AG09309 (cell line): ENCODE measurements around the gene KRTAP21-1.
"Not testable (repeated sequence)": the region's sequence is repeated elsewhere in the genome, so short reads cannot be mapped to it uniquely, and the experiment has no call there.

Experiments used
- DNase-seq: peaks from one replicate; pipeline ENCODE4 v3.0.0-alpha.2; 2010; ENCODE audit warnings: low read depth
- H3K4me3 ChIP-seq: 2 replicates; pipeline ENCODE4 v1.5.1; 2011; ENCODE audit warnings: mild to moderate bottlenecking, low read depth, low read length, moderate library complexity; ENCODE audit not compliant: control insufficient read depth
- CTCF ChIP-seq: IDR thresholded peaks from 2 replicates; pipeline ENCODE4 v1.5.1; 2011; ENCODE audit warnings: mild to moderate bottlenecking, low read depth, low read length, inconsistent platforms; ENCODE audit not compliant: insufficient read depth, control insufficient read depth; ENCODE audit errors: missing control alignments

KRTAP21-1 gene

GRCh38 chr21:30755328-30755727, at the start of gene KRTAP21-1:
TSS of gene KRTAP21-1 (minus strand) at chr21:30755428. CDS start at chr21:30755378, 50 bp downstream.
- not testable (repeated sequence) for DNase-seq, H3K4me3 ChIP-seq

- DNase-seq, result no peak
- TF ChIP-seq CTCF, result no peak
- H3K4me3 ChIP-seq, result no peak overlapping the region
These were observed 45.4 kb upstream of the KRTAP21-1 start for GRCh38 chr21:30800605-30801004.

- DNase-seq, result no peak
- H3K4me3 ChIP-seq, result no peak overlapping the region
- no peak for TF ChIP-seq CTCF
These were observed 38.5 kb upstream of the KRTAP21-1 start for GRCh38 chr21:30793581-30794314.

GRCh38 chr21:30779249-30779648, 24.0 kb upstream of the KRTAP21-1 start:
- no peak for DNase-seq
- no peak overlapping the region for H3K4me3 ChIP-seq
- TF ChIP-seq CTCF, result no peak

GRCh38 chr21:30769724-30770431, 14.7 kb upstream of the KRTAP21-1 start:
- DNase-seq, result no peak
- TF ChIP-seq CTCF, result no peak
- H3K4me3 ChIP-seq, result no peak overlapping the region

- H3K4me3 ChIP-seq, result no peak overlapping the region
- no peak for TF ChIP-seq CTCF
- no peak for DNase-seq
These were observed 5.5 kb upstream of the KRTAP21-1 start for GRCh38 chr21:30760776-30761175.

- DNase-seq, result no peak
- no peak for TF ChIP-seq CTCF
- no peak overlapping the region for H3K4me3 ChIP-seq
These were observed 3.1 kb upstream of the KRTAP21-1 start for GRCh38 chr21:30758306-30758705.
